NB4 (cell line): ENCODE measurements around the gene TNFRSF14.
"Not testable (repeated sequence)": the region's sequence is repeated elsewhere in the genome, so short reads cannot be mapped to it uniquely, and the experiment has no call there.

Experiments used
- DNase-seq: peaks from one replicate; pipeline ENCODE4 v3.0.0; 2010; ENCODE audit warnings: low read depth
- H3K4me3 ChIP-seq: one replicate; pipeline ENCODE4 v1.5.1; 2011; ENCODE audit warnings: mild to moderate bottlenecking, low read depth, low read length, moderate library complexity
- CTCF ChIP-seq: IDR thresholded peaks from one replicate; pipeline ENCODE4 v1.5.1; 2012; ENCODE audit warnings: low read depth, low read length
- MAX ChIP-seq: IDR thresholded peaks from 2 replicates; pipeline ENCODE4 v1.6.1; 2011; ENCODE audit warnings: low read depth, low read length
- MYC ChIP-seq: IDR thresholded peaks from 2 replicates; pipeline ENCODE4 v1.6.1; 2011; ENCODE audit warnings: low read depth, low read length
- POLR2A ChIP-seq: IDR thresholded peaks from 2 replicates; pipeline ENCODE4 v1.6.1; 2011; ENCODE audit warnings: mild to moderate bottlenecking; ENCODE audit not compliant: insufficient read length; ENCODE audit errors: extremely low read depth

Gene TNFRSF14

GRCh38 chr1:2552189-2552588, 4.0 kb upstream of the TNFRSF14 start:
- DNase-seq, result no peak
- no peak for TF ChIP-seq CTCF
- TF ChIP-seq POLR2A, result no peak
- no peak for TF ChIP-seq MAX
- TF ChIP-seq MYC, result no peak
- H3K4me3 ChIP-seq, result no peak overlapping the region

- not testable (repeated sequence) for H3K4me3 ChIP-seq, DNase-seq
These were observed 3.1 kb upstream of the TNFRSF14 start for GRCh38 chr1:2553076-2553475.

GRCh38 chr1:2553871-2554620, 2.1 kb upstream of the TNFRSF14 start:
- H3K4me3 ChIP-seq, result no peak overlapping the region
- no peak for DNase-seq
- TF ChIP-seq MAX (no peak), CTCF (no peak), MYC (no peak), POLR2A (no peak)

GRCh38 chr1:2554621-2555387, 1.4 kb upstream of the TNFRSF14 start:
- H3K4me3 ChIP-seq, result no peak overlapping the region
- peak; percentile 59 for TF ChIP-seq CTCF
- no peak for TF ChIP-seq POLR2A
- peak; percentile 39; the same call in 1 of the 2 replicates for TF ChIP-seq MYC
- peak; percentile 46; the same call in 1 of the 2 replicates for TF ChIP-seq MAX
- peak; percentile 65 for DNase-seq

GRCh38 chr1:2555634-2556276, 416 bp upstream of the TNFRSF14 start:
- peak; percentile 95 for DNase-seq
- H3K4me3 ChIP-seq, result peak overlapping the region; percentile 61
- TF ChIP-seq CTCF (no peak), MAX (peak; percentile 95), POLR2A (peak; percentile 16), MYC (peak; percentile 60)

- H3K4me3 ChIP-seq, result peak overlapping the region; percentile 61
- peak; percentile 31 for DNase-seq
- TF ChIP-seq MYC (no peak), MAX (no peak), CTCF (no peak), POLR2A (no peak)
These were observed 709 bp downstream of the TNFRSF14 start for GRCh38 chr1:2556678-2557481.
